GM12801 (cell line): ENCODE measurements around the gene IGBP1.

ENCODE experiments used
- TF ChIP-seq, protein P1 (sequence below): IDR thresholded peaks from one replicate; pipeline ENCODE4 v1.5.1; 2011; ENCODE audit warnings: control low read depth; ENCODE audit not compliant: insufficient read length; ENCODE audit errors: extremely low read depth

The IGBP1 gene

DNA sequence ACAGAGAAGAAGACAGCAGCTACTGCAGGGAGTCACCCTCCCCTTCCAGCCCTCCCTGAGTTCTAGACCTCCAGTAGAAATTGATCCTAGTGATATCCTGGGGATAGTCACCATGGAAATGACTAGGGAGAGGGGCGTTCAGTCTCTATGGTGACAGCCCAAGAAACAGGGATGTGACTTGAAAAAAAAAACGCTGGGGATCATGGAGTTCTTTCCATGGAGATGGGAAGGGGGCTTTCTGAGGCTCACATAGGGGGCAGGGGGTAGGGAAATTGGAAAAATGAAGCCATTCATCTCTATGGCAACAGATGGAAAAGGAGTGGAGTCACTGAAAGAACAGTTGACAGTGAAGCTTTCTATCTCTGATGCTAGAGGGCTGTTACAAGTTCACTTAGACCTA is 28.0 kb upstream of the IGBP1 start:
- TF ChIP-seq, protein P1, sequence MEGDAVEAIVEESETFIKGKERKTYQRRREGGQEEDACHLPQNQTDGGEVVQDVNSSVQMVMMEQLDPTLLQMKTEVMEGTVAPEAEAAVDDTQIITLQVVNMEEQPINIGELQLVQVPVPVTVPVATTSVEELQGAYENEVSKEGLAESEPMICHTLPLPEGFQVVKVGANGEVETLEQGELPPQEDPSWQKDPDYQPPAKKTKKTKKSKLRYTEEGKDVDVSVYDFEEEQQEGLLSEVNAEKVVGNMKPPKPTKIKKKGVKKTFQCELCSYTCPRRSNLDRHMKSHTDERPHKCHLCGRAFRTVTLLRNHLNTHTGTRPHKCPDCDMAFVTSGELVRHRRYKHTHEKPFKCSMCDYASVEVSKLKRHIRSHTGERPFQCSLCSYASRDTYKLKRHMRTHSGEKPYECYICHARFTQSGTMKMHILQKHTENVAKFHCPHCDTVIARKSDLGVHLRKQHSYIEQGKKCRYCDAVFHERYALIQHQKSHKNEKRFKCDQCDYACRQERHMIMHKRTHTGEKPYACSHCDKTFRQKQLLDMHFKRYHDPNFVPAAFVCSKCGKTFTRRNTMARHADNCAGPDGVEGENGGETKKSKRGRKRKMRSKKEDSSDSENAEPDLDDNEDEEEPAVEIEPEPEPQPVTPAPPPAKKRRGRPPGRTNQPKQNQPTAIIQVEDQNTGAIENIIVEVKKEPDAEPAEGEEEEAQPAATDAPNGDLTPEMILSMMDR: no peak

DNA sequence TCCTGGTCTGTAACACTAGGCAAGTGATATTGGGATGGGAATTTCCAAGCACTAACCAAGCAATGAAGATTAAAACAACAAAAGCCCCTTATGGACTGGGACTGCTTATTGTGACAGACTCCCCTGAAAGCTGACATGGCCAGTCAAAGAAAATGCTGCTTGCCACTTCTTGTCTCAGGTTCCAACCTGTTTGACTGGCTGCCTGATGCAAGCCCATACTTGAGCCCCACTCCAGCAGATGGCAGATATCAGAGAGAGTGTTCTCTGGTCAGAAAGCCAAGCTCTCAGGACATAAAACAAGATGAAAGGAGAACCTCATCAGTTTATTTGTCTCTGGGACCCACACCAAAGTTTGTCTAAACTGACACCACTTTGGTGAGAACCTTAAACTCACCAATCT is 15.5 kb upstream of the IGBP1 start:
- TF ChIP-seq, protein P1: no peak

DNA sequence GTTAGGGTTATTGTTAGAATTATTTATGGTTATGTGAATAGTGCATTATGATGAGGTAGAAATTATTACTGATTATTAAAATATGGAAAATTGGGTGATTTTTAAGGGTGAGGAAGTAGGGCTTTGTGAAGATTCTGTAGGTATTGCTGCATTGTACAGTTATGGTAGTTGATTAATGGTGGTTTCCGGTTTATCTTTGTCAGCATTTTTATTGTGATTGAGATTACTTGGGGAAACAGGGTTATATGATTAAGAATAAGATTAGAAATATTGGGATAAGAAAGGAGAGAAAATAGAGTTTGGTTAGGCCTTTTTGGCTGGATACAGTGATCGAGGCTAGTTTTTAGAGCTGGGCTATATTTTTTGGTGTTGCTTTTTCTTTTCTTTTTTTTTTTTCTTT is 8.6 kb upstream of the IGBP1 start:
- TF ChIP-seq, protein P1: no peak

DNA sequence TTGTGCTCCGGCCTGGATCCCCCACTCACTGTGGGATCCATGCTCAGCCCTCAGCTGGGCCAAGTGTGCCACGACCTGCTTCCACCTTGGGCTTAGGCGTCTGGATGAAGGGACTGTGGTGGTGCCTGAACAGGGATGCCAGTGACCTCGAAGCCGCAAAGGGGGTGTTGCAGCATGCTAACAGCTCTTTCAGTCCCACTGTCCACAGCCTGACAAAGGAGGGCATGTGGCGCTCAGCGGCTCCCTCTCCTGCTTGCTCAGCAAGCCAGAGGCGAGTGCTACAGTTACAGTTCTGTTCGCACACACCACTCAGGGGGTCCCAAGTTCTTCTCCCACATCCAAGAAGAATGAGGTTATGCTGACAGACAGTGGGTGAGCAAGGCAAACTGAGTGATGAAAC is 5.2 kb upstream of the IGBP1 start:
- TF ChIP-seq, protein P1: no peak

DNA sequence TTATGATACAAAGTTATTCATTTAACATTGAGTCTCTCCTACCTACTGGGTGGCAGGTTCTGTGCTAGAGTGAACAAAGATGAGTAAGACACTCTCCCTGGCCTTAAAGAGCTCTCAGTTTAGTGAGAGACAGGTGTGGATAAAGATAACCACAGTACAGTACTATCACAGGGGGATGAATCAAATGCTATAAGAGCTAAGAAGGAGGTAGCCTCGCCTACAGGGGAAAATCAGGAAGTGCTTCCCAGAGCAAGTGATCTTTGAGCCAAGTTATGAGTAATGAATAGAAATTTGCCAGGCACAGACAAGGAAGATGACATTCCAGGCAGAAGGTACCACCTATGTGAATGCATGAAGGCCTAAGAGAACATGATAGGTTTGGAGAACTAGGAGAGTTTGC is 3.4 kb upstream of the IGBP1 start:
- TF ChIP-seq, protein P1: no peak

DNA sequence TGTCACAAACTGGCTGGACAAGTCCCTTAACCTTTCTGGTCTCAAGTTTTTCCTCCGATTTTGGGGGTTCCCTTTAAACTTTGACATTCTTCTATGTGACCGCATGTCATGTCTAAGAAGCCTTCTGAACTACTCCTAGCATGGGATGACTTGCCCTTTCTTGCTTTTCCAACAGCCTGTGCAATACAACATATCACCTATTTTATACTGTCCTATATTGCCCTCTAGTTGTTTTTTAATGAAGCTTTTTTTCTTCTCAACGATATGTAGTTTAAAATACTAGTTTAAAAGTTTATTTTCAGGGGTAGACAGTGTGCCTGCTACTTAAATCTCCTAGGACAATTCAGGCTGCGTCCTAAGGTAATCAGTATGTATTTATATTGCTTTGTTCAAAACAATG is 1.0 kb upstream of the IGBP1 start:
- TF ChIP-seq, protein P1: no peak

DNA sequence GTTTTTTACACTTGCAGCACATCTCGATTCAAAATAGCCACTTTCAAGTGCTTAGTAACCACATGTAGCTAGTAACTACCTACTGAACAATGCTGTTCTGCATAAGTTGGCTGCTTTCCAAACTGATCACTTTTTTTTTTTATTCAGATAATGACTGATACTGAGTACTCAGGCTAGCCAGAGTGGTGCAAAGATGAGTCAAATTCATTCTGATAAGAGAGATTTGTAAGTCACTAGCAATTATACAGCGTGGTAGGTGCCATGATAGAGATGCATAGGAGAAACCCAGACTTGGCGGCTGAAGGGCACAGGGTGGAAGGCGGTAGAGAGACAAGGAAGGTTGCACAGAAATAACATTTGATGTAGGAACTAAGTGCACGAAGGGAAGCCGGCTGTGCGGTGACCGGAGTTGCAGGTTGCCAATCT is 357 bp upstream of the IGBP1 start:
- TF ChIP-seq, protein P1: no peak

DNA sequence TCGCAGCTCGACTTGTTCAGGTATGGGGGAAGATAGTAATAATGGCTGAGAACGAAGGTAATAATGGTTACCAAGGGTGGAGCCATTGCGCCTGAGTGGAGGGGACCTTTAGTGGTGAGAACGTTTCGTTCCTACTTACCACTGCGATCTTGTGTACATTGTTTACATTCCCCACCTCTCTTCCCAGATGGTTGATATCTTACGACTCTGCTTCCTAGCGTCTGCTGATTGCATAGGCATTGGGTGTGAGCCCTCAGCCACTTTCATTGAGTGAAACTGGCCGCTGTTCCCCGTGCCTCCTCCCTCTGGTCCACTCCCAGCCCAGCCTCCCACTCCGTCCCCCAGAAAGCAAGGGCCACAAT is 850 bp downstream of the IGBP1 start:
- TF ChIP-seq, protein P1: no peak
